ENCODE results near the gene GLE1.
"Not testable (repeated sequence)": the region's sequence is repeated elsewhere in the genome, so short reads cannot be mapped to it uniquely, and the experiment has no call there.

GLE1 gene

DNA sequence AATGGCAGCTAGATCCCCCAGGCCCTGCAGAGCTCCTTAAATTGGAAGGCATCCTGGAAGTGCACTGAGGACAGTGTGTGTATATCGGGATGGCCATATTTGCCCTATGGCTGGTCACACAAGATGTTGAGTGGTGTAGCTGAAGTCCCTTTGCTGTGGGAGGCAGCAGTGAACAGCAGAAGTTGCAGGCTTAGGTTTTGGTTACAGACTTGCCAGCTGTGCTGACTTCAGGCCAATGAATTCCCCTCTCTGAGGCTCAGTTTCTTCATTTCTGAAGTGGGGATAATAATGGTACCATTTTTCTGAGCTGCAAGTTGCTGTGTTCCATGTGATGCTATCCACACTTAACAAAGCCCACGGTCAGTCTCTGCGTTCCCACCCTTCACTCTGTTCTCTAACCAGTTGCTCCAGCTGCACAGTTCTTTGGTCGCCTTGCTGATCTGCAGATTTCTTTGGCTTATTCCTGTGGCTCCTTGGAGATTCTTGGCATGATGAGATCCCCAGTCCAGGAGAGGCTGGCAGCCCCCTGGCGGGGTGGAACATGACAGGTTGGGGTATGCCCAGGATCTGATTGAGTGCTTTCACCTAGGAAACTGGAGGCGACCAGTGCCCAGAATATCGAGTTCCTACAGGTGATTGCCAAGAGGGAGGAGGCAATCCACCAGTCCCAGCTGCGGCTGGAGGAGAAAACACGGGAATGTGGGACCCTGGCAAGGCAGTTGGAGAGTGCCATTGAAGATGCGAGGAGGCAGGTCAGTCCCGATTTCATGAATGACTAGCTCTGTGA, 6.5 kb upstream of the GLE1 start:
- no peak for DNase-seq

DNA sequence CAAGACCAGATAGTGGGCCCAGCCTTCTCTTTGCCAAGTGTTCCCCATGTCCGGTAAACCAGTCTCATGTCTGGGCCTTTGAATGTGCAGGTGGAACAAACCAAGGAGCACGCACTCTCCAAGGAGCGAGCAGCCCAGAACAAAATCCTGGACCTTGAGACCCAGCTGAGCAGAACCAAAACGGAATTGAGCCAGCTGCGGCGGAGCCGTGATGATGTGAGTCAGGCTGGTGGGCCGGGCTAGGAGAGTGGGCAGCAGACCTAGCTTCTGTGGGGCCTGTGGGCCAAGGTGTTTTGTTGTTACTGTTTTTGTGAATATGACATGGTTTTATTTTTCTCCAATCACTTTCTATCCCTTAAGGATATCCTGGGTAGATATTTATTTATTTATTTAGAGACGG, 5.6 kb upstream of the GLE1 start:
- no peak for DNase-seq

DNA sequence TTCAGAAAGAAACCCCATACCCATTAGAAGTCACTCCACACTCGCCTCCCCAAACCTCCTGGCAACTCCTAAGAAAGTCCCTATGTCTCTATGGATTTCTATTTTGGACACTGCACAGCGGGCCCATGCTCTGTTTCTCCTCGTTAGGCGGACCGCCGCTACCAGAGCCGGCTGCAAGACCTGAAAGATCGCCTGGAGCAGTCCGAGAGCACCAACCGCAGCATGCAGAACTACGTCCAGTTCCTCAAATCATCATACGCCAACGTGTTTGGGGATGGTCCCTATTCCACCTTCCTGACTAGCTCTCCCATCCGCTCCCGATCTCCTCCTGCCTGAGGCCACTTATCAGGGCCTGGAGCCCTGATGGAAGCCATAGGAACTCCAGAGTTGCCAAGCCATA, 4.6 kb upstream of the GLE1 start:
- no peak for DNase-seq

DNA sequence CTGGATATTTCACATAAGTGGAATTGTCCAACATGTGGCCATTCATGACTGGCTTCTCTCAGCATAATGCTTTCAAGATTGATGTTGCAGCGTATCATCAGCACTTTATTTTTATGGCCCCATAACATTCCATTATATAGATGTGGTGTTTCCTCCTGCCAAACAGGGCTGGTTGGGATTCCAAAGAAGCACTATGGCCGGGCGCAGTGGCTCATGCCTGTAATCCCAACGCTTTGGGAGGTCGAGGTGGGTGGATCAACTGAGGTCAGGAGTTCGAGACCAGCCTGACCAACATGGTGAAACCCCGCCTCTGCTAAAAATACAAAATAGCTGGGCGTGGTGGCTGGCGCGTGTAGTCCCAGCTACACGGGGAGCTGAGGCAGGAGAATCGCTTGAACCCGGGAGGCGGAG, 1.1 kb upstream of the GLE1 start:
- DNase-seq, result not testable (repeated sequence)

DNA sequence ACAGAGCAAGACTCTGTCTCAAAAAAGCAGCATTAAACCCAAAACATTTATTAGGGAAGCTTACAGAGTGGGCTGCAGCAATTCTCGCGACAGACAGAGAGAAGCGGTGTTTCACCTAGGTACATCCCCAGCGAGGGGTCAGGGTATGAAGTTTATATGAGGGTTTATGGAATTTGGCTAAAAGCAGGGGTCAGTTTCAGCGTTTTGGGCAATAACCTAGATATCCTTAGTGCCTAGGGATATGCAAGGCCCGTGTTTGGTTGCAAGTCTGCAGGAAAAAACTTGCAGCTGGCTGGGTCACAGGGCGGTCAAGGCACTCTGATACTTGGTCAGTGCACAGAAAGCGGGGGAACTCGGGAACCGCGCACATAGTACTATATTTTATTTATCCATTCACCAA, 649 bp upstream of the GLE1 start:
- DNase-seq, result no peak

DNA sequence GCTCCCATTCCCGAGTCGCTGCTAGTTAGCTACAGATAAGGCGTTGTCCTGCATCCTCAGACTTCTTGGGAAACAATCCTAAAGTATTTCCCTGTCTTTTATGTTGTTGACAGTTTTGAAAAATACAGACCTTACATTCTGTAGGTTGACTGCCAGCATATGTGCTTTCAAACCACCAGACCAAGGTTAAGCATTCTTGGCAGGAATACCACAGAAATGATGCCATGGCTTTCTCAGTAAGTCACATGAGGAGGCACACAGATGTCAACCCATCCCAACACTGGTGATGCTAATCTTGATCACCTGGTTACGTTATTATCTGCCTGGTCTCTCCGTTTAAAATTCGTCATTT, 871 bp downstream of the GLE1 start:
- DNase-seq, result no peak

DNA sequence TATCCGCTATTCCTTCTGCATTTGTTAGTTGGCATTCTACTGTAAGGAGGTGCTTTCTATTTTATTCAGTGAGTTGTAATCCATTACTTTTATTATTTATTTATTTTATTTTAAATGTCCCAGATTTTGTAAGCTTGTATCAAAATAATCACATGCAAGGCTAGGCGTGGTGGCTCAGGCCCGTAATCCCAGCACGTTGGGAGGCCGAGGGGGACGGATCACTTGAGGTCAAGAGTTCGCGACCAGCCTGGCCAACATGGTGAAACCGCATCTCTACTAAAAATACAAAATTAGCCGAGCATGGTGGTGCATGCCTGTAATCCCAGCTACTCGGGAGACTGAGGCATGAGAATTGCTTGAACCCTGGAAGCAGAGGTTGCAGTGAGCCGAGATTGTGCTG, 1.4 kb downstream of the GLE1 start:
- DNase-seq, result not testable (repeated sequence)

DNA sequence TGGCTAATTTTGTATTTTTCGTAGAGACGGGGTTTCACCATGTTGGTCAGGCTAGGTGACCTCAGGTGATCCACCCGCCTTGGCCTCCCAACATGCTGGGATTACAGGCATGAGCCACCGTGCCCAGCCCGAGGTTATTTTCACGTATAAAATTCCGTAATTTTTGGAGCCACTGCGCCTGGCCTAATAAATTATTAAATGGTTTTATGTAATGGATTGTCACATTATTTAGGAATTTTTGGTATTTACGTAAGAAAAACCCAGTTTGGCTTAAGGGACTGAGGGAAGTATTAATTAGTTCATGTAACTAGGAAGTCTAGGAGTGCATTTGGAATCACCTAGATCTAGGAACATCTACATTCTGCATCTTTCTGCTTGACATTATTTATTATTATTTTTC, 8.3 kb downstream of the GLE1 start:
- DNase-seq, result no peak

DNA sequence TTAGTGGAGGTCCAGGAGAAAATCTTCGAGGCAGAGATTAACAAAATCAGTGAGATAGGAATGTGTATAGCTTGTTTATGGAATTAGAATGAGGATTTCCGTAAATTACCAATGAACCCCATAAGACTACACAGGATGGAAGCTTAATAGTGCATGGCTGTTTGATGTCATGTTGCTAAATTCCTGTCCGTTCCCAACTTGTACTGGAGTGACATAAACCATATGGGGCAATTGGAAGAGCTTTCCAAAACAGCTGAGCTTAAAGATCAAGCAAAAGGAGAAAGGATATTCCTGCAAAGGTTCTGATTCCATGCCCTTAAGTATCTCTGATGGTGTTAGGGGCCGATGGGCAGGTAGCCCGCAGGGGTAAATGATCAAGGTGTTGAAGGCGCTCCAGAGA, 17.4 kb downstream of the GLE1 start:
- no peak for DNase-seq

DNA sequence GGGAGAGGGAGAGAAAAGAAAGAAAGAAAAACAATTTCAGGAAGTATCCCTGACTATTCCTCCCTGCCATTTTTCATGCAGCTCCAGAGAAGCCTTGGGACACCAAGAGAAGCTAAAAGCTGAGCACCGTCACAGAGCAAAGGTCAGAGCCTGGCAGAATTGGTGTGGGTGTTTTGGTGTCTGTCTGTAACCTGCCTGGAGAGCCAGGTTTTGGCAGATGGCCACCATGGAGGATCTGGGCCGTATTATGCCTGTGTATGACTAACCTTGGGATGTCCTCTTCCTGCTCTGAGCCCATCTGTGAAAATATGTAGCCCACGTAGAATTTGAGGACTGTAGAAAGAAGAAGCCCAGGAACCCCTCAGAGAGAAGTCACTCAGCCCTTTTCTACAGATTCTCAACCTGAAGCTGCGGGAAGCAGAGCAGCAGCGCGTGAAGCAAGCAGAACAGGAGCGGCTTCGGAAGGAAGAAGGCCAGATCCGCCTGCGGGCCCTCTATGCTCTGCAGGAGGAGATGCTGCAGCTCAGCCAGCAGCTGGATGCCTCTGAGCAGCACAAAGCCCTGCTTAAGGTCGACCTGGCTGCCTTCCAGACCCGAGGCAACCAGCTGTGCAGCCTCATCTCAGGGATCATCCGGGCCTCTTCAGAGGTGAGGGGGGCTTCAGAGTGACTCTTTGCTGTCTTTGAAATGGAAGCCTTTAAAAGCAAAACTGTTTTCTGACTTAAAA, 18.8 kb downstream of the GLE1 start:
- no peak for DNase-seq

DNA sequence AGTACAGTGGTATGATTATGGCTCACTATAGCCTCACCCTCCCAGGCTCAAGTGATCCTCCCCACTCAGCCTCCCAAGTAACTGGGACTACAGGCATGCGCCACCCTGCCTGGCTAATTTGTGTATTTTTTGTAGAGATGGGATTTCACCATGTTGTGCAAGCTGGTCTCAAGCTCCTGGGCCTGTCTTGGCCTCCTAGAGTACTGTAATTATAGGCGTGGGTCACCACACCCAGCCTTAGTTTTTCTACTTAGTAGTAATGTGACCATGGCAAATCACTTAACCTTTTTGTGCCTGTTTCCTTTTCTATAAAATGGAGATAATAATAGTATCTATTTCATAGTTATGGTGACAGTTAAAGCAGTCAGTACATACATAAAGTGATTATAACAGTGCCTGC, 22.2 kb downstream of the GLE1 start:
- DNase-seq, result no peak

DNA sequence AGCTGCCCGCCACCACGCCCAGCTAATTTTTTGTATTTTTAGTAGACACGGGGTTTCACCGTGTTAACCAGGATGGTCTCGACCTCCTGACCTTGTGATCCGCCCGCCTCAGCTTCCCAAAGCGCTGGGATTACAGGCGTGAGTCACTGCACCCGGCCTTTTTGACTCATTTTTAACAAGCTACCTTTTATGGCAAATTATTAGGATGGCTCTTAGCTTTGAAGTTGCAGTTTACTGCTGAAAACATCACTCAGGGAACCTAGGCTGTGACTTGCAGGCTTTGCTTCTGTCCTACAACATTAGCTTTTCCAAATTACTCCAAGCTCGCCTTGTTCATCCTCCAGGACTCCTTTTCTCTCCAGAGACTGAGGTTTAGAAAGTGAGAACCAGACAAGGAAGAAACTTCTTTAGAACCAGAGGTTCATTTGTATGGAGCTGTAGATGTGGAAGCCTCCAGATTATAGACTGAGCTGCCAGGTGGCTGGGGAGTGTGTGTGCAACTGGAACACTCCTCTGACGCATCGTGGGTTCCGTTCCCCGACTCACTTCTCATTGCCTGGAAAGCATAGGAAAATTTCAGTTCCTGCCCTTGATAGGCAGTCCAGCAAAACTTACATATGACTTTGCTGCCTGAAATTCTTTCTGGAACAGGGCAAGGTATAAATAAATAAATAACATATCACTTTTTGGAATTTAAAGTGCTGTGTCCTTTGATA, 24.1 kb downstream of the GLE1 start:
- DNase-seq, result no peak

DNA sequence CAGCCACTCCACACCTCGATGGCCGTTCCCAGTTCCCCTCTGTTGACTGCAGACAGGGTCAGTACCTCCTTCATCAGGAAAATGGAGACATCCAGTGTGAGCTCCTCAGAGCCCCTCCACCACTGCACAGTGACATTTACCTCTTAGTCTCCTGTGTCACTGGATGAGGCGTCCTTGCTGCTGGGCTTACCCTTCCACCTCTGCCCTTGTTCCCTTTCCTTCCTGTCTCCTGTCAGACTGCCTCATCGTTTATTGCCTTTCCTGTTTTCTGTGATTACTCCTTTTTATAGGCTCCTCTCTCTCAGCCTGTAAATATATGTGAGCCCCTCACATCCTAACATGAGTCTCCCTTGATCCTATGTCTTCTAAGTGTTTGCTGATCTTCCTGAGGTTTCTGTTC, 24.7 kb downstream of the GLE1 start:
- DNase-seq, result no peak

DNA sequence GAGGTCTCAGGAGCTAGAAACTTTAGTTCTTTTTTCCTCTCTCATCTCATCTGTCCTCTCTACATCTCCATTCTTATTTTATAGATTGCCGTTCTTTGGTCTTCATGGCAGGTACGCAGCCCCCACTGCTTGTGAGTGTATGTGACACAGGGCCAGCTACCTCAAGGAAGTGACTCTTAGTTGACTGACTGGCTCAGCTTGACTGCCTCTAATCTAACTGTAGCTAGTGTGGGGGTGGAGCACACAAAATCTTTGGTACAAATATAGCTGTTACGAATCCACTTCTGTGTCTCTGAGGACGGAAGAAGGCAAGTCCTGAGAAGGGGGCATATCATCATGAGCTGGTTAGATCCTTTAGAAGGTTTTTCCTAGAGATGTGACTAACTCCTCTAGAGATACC, 28.1 kb downstream of the GLE1 start:
- DNase-seq, result no peak

DNA sequence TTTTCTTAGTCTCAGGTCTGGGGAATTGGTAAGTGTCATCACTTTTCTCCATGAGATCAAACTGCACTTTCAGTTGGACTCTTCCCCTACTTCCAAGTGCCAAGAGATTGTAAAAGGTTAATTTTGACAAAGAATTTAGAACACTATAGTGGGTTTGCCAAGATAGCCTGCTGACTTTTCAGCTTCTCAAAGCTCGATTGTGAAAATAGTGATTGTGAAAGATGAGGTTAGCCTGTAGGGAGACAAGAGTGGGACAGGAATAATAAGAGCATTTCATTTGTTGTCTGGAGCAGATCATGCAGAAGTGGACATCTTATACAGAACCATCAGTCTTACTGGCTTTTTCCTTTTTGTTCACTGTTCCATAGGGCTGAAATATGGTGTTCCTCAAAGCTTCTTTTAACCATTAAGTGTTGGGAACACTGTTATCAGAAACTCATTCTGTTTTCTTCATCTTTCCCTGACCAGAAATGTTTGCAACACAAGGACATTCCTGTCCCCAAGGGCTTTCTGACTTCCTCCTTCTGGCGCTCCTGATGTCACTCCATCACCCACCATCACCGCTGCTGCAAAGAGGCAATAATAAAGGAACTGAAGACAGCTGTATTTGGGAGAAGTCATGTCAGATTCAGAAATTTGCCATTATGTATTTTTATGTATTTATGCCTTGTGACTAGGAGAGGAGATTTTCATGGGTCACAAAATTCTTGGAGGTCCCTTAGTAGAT, 36.3 kb downstream of the GLE1 start:
- DNase-seq, result no peak

DNA sequence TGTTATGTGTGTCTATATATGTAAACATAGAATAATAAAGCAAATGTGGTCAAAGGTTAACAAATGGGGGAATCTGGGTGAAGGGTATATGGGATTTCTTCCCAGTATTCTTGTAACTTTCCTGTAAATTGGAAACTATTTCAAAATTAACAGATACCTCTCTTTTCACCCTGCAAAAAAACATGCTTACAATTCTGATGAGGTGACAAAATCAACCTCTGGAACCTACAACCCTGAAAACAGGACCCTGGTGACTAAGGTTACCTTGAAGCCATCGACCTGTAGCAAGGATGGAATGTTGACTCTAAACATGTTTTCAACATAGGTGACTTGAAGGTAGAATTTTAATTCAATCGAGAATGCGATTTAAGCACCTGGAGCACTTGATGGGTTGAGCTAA, 42.0 kb downstream of the GLE1 start:
- no peak for DNase-seq

DNA sequence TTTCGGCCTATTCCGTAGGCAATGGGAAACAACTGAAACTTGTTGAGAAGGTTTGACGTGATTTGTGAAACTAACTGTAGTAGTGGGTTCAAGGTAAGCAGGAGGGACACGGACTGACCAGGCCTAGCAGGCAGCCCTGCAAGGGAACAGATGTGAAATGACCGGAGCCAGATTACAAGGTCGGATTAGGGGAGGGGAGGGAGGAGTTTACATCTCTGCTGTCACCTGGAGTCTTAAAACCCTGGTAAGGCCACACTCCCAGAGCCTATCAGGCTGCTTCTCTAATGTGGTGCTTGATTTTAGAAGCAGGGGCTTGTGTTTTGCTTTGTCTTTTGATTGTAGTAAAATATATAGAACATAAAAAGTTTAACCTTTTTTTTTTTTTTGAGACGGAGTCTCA, 44.4 kb downstream of the GLE1 start:
- no peak for DNase-seq

DNA sequence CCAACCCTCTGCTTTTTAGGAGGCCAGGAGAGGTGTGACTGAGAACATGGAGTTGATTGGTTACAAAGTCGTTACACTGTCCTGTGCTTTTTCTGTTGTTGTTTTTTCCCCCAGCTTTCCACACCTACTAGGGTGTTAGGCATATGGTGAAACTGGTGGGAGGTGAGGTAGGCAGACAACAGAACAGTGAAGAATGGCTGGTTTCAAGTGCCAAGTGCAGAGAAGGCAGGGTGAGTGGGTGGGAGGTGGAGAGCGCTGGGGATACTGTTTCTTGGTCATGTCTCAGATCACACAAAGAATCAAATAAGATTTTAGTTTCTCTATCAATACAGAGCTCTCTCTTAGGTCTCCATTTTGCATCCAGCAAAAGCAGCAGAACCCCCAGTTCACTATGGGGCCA, 45.7 kb downstream of the GLE1 start:
- DNase-seq, result peak; percentile 53

DNA sequence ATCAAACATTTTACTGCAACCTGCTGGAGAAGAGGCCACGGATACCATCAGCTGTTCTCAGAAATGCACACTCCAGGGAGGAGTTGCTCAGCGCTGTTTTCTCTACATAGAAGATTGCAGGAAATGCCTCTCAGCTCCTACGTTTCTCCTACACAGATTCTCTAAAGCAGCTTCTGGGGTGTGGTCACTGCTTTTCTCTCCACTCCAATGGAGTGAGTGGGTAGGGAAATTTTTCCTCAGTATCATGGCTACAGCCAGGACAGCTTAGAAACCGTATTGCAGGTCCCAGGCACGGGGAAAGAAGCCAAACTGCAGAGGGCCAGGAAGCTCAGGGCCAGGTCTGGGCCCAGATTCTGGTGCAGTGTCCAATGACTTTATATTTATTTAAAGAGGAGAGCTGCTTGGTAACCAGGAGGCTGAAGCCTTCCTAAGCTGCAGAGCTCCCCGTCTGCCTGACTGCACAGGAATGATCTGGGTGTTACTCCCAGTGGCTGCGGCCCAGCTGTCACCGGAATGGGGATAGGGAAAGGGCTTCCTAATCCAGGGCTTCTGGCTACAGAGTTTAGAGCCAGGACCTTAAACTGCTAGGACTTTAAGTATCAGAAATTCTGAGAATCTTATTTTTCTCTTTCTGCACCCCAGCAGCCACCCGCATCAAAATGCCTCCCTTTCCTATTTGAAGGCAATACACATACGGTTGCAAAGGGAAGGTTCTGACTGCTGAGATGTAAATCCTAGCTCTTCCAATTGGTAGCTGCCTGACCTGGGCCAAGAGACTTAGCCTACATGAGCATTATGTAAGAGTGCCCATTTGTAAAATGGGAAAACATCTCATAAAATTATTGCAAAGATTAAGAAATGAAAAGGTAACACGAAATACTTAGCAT, 46.5 kb downstream of the GLE1 start:
- no peak for DNase-seq

DNA sequence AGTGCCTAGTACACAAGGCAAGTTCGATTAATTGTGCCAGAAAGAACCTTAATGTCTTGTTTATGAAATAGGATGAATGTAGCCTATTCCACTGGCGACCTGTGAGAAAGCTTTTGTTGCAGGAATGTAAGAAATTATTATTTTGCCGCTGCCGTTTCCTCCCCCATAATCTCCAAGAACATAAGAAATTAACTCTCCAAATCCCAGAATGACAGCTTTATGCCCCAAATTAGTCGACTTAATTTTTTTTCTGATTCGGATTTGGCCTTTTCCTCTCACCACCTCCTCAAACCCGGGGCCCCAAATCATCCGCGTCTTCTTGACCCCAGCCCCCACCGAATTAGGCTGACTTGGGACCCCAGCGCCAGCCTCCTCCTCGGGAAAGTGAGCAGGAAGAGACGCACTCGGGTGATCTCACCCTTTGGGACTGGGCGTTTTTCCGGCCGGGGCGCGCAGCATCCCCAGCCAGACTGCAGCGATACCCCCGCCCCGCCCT, 47.2 kb downstream of the GLE1 start:
- no peak for DNase-seq

DNA sequence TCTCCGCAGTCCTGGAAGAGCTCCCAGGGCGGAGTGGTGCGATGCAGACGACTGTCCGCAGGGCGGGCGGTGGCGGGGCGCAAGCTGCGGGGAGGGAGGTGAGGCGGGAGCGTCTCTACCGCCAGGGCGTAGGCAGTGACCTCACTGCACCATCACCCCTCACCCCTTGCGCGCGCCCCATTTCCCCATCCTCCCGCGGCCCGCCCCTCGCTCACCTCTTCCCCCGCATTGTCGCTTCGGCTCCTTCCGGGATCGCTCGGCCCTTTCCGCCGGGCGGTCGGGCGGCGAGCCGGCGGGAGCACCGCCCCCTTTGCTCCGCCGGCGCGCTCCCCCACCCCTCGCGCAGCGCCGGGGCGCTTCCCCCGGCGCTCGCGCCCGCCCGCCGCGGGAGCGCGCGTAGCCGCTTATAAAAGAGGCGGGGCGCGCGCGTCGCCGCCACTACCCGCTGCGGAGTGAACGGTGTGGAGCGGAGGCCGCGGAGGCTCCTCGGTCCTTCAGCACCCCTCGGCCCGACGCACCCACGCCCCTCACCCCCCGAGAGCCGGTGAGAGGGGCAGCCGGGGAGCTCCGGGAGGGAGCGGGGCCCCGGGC, 47.7 kb downstream of the GLE1 start, which contains the start of gene SPTAN1:
TSS of gene SPTAN1 (plus strand) at position 435 of the 591 bp plus-strand sequence. CDS start 14,154 bp downstream, outside the sequence.
- DNase-seq, result peak; percentile 94

Measured in stimulated activated CD4-positive, alpha-beta T cell treated with anti-CD3 and anti-CD28 coated beads, Interleukin-1b, Interleukin-23, amount 100 ng/mL, for 48 hours (primary cell).